ENCODE measurements around the gene EPN1.

Gene EPN1

DNA sequence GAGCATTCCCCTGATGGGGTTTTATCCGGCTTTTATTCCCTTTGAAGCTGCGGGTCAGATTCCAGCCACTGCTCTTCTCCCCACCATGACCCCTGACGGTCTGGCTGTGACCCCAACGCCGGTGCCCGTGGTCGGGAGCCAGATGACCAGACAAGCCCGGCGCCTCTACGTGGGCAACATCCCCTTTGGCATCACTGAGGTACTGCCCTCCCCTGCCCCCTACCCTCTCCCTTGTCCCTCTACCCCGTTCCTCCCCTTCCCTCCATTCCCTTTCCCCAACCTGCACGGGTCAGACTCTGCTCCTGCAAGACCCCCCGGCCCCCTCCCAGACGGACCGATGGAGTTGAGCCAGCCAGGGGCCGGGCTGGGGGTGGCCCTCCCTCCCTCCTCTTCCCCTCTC lies 14.0 kb upstream of the EPN1 start:
- no peak overlapping the region for H3K4me3 ChIP-seq (ENCODE audit: low read length)
- TF ChIP-seq, protein P1, sequence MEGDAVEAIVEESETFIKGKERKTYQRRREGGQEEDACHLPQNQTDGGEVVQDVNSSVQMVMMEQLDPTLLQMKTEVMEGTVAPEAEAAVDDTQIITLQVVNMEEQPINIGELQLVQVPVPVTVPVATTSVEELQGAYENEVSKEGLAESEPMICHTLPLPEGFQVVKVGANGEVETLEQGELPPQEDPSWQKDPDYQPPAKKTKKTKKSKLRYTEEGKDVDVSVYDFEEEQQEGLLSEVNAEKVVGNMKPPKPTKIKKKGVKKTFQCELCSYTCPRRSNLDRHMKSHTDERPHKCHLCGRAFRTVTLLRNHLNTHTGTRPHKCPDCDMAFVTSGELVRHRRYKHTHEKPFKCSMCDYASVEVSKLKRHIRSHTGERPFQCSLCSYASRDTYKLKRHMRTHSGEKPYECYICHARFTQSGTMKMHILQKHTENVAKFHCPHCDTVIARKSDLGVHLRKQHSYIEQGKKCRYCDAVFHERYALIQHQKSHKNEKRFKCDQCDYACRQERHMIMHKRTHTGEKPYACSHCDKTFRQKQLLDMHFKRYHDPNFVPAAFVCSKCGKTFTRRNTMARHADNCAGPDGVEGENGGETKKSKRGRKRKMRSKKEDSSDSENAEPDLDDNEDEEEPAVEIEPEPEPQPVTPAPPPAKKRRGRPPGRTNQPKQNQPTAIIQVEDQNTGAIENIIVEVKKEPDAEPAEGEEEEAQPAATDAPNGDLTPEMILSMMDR (IDR thresholded peaks at IDR 0.05; ENCODE audit: insufficient read depth, low read depth, low read length, missing control alignments): no peak
- no peak for DNase-seq (ENCODE audit: low read depth)

DNA sequence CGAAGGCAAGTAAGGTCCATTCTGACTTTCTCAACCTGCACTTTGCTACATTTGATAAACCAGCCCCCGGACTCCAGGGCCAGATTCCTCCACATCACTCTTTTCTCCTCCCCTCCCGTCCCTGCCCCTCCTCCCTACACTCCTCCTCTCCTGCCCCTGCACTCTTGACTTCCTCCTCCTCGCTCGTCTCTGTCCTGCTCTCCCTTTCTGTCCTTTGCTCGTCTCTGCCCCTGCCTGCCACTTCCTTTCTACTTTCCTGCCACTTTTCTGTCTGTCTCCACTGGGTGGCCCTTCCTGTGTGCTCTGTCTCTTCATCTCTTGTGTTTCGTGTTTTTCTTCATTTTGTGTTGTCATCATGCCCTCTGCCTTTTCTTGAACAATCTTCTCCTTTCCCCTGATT lies 13.2 kb upstream of the EPN1 start:
- H3K4me3 ChIP-seq (ENCODE audit: low read length): no peak overlapping the region
- no peak for DNase-seq (ENCODE audit: low read depth)

DNA sequence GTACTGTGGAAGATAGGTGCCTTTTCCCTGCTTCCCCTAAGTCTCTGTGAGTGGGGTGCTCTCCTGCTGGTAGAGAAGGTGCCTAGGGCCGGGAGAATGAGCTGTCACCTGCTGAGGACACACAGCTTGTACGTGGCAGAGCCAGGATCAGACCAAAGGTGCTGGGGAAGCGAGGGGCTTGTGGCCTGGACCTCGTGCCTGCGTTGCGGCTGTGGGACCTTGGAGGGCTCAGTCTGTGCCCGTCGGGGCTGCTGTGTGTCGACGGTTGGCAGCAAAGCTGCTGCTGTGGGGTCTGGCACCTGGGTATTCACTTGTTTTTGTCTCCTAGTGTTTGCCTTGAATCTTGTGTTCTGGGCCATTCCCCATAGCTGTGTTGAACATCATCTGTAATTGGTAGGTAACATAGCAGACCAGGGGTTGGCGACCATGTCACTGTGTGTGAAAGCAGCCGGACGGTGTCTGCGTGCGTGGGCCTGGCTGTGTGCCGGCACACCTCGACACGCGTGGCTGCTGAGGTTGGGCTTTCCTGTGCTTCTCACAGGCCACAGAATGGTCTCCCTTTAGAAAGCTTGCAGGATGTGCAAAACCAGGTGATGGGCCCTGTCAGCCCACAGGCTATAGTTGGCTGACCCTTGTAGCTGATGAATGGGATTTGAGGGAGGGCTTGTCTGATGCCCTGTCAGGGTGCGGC lies 11.0 kb upstream of the EPN1 start:
- H3K4me3 ChIP-seq (ENCODE audit: low read length): no peak overlapping the region
- TF ChIP-seq, protein P1 (IDR thresholded peaks at IDR 0.05; ENCODE audit: insufficient read depth, low read depth, low read length, missing control alignments): no peak
- DNase-seq (ENCODE audit: low read depth): no peak

More for the DNA sequence above, 13.2 kb upstream of the EPN1 start:
- TF ChIP-seq, protein P1 (IDR thresholded peaks at IDR 0.05; ENCODE audit: insufficient read depth, low read depth, low read length, missing control alignments): no peak

DNA sequence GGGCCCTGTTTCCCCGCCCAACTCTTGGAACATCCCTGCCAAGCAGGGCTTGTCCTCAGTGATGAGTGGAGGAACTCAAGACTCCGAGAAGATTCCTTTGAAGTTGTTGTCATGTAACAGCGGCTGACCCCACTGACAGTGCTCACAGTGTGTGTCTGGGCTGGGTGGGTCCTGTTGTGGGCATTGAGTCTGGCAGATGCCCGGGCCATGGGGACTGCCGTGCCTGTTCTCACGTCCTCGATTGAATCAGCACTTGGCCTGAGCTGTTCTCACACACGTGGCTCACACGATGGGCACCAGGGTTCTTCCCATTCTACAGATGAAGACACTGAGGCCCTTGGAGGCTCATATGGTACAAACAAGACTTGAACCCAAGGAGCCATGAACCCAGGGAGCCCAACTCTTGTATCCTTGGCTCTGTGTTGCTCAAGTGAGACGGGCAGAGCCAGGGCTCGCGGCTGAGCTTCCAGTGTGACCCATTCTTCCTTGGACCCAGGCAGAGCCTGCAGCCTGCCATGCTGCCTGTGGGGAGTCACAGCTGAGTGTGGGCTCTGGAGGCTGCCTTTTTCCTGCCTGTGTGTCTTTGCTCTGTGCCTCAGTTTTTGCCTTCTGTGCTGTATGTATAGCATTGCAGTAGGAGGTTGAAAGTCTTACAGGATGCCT lies 8.6 kb upstream of the EPN1 start:
- H3K4me3 ChIP-seq (ENCODE audit: low read length): no peak overlapping the region
- DNase-seq (ENCODE audit: low read depth): no peak
- TF ChIP-seq, protein P1 (IDR thresholded peaks at IDR 0.05; ENCODE audit: insufficient read depth, low read depth, low read length, missing control alignments): no peak

DNA sequence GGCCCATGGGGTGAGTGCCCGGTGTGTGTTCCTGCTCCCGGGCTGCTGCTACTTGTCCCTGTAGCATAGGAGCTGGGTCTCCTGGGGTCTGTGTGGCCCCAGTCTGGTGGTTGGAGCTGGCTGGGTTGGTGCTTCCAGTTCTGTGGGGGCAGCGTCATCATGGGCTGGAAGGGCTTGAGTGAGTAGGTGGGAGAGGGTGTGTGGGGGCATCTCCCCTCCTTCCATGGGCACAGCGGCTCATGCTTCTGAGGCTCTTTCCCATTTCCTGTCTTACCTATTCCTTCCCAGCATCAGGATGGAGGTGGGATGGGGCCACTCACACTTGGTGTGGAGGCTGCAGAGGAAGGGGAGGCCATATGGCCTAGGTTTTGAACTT lies 8.0 kb upstream of the EPN1 start:
- DNase-seq (ENCODE audit: low read depth): no peak
- TF ChIP-seq, protein P1 (IDR thresholded peaks at IDR 0.05; ENCODE audit: insufficient read depth, low read depth, low read length, missing control alignments): no peak
- no peak overlapping the region for H3K4me3 ChIP-seq (ENCODE audit: low read length)

DNA sequence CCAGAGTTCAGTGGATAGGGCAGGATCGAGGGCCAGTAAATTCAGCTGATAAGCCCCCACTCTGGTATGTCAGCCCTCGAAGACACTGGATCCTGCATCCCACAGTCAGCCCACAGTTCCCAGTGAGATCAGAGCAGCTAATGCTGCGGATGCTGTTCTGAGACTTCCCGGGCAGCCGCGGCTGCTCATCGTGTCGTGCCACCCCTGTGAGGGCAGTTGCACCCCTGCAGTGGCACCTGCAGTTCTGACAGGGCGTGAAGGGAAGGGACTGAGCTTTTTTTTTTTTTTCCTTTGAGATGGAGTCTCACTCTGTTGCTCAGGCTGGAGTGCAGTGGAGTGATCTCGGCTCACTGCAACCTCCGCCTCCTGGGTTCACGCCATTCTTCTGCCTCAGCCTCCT lies 7.5 kb upstream of the EPN1 start:
- DNase-seq (ENCODE audit: low read depth): no peak
- H3K4me3 ChIP-seq (ENCODE audit: low read length): no peak overlapping the region
- TF ChIP-seq, protein P1 (IDR thresholded peaks at IDR 0.05; ENCODE audit: insufficient read depth, low read depth, low read length, missing control alignments): no peak

DNA sequence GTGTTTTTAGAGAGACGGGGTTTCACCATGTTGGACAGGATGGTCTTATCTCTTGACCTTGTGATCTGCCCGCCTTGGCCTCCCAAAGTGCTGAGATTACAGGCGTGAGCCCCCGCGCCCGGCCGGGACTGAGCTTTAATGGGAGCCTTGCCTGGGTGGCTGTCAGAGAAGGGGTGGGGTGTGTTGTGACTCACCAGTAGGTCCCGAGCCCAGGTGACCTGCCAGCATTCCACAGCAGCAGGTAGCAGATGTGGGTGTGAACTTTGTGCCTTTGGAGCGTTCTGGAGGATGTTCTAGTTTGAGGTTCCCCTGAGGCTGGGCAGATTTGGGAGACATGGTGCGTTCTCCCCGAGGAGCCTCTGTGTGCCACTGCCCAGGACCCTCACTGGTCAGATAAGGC lies 7.1 kb upstream of the EPN1 start:
- H3K4me3 ChIP-seq (ENCODE audit: low read length): no peak overlapping the region
- peak; percentile 67 for DNase-seq (ENCODE audit: low read depth)

More for the DNA sequence above, 7.1 kb upstream of the EPN1 start:
- TF ChIP-seq, protein P1 (IDR thresholded peaks at IDR 0.05; ENCODE audit: insufficient read depth, low read depth, low read length, missing control alignments): no peak

Measured in epithelial cell of esophagus (primary cell).